Esophagus muscularis mucosa (tissue), 4 donors: Measurements from ENCODE around the gene C12orf42.

Experiments used
- EP300 ChIP-seq: sonication (generic); formaldehyde crosslinking; IDR thresholded peaks from one replicate; pipeline ENCODE4 v1.6.1; 2017; ENCODE audit warnings: antibody characterized with exemption
- POLR2A ChIP-seq: fragments of 450-650 bp; IDR thresholded peaks from one replicate; pipeline ENCODE4 v1.6.1; 2017; ENCODE audit warnings: antibody characterized with exemption, moderate library complexity, mild to moderate bottlenecking, low read depth
- TF ChIP-seq, protein P1 (sequence below), 3 experiments: fragments of 200-600 bp in 2 of 3; fragments of 450-650 bp in 1 of 3; sonication (generic) in 2 of 3; IDR thresholded peaks; one replicate each; pipeline ENCODE4 v1.5.1; 2017 to 2019; ENCODE audit warnings: antibody characterized with exemption in 3 of 3, mild to moderate bottlenecking in 2 of 3, moderate library complexity in 1 of 3

- TF ChIP-seq, protein P1, sequence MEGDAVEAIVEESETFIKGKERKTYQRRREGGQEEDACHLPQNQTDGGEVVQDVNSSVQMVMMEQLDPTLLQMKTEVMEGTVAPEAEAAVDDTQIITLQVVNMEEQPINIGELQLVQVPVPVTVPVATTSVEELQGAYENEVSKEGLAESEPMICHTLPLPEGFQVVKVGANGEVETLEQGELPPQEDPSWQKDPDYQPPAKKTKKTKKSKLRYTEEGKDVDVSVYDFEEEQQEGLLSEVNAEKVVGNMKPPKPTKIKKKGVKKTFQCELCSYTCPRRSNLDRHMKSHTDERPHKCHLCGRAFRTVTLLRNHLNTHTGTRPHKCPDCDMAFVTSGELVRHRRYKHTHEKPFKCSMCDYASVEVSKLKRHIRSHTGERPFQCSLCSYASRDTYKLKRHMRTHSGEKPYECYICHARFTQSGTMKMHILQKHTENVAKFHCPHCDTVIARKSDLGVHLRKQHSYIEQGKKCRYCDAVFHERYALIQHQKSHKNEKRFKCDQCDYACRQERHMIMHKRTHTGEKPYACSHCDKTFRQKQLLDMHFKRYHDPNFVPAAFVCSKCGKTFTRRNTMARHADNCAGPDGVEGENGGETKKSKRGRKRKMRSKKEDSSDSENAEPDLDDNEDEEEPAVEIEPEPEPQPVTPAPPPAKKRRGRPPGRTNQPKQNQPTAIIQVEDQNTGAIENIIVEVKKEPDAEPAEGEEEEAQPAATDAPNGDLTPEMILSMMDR (IDR thresholded peaks at IDR 0.05), result no peak
- no peak for TF ChIP-seq EP300
- TF ChIP-seq POLR2A, result no peak
These were observed 23.9 kb upstream of the C12orf42 start for GRCh38 chr12:103519632-103520031.
